OCI-LY3 (cell line): Measurements from ENCODE around the gene TMBIM6.

ENCODE experiments used
- H2AFZ ChIP-seq: fragments of 200-600, 300-600 bp; shearing (Covaris generic); 2 replicates; pipeline ENCODE4 v1.6.0; 2014; ENCODE audit warnings: antibody characterized with exemption, low read depth, low read length
- H3K27ac ChIP-seq: fragments of 200-600, 300-600 bp; sonication (generic); 2 replicates; pipeline ENCODE4 v1.5.1; 2014; ENCODE audit warnings: mild to moderate bottlenecking, low read length, moderate library complexity, mixed read lengths
- H3K27me3 ChIP-seq: fragments of 200-600, 300-600 bp; sonication (generic); 2 replicates; pipeline ENCODE4 v1.6.1; 2014; ENCODE audit warnings: low read depth, low read length, mixed read lengths
- H3K36me3 ChIP-seq: fragments of 200-600, 300-600 bp; sonication (generic); replicated peaks from 2 replicates; pipeline ENCODE3; 2014; ENCODE audit warnings: low read depth, low read length, mixed read lengths
- H3K4me1 ChIP-seq: fragments of 300-600, 200-600 bp; sonication (generic); 2 replicates; pipeline ENCODE4 v1.6.1; 2014; ENCODE audit warnings: low read length, mixed read lengths
- H3K4me2 ChIP-seq: fragments of 200-600, 300-600 bp; sonication (generic); 2 replicates; pipeline ENCODE4 v1.6.1; 2014; ENCODE audit warnings: low read length, mixed read lengths
- H3K4me3 ChIP-seq: fragments of 300-600, 200-600 bp; sonication (generic); 2 replicates; pipeline ENCODE4 v1.5.1; 2014; ENCODE audit warnings: antibody characterized with exemption, mild to moderate bottlenecking, low read length, moderate library complexity
- H3K79me2 ChIP-seq: fragments of 300-600, 200-600 bp; shearing (Covaris generic); 2 replicates; pipeline ENCODE4 v1.6.1; 2014; ENCODE audit warnings: mild to moderate bottlenecking, low read length, mixed read lengths
- H3K9ac ChIP-seq: fragments of 300-600, 200-600 bp; shearing (Covaris generic); 2 replicates; pipeline ENCODE4 v1.6.0; 2014; ENCODE audit warnings: mild to moderate bottlenecking, low read length, moderate library complexity
- H3K9me3 ChIP-seq: fragments of 200-600, 300-600 bp; shearing (Covaris generic); 2 replicates; pipeline ENCODE4 v1.6.1; 2014; ENCODE audit warnings: low read length, mixed read lengths; ENCODE audit not compliant: insufficient read depth
- H4K20me1 ChIP-seq: fragments of 200-600, 300-600 bp; sonication (generic); 2 replicates; pipeline ENCODE4 v1.6.1; 2016; ENCODE audit warnings: low read length, mixed read lengths; ENCODE audit not compliant: insufficient read depth
- CTCF ChIP-seq: fragments of 200-600, 300-600 bp; sonication (generic); IDR thresholded peaks from 2 replicates; pipeline ENCODE4 v1.5.1; 2014; ENCODE audit warnings: antibody characterized with exemption, low read length, low read depth
- EZH2phosphoT487 ChIP-seq: fragments of 200-600 bp; shearing (Covaris generic); IDR thresholded peaks from 2 replicates; pipeline ENCODE4 v1.6.1; 2018; ENCODE audit warnings: antibody characterized with exemption, mixed run types, low read depth

Gene TMBIM6

DNA sequence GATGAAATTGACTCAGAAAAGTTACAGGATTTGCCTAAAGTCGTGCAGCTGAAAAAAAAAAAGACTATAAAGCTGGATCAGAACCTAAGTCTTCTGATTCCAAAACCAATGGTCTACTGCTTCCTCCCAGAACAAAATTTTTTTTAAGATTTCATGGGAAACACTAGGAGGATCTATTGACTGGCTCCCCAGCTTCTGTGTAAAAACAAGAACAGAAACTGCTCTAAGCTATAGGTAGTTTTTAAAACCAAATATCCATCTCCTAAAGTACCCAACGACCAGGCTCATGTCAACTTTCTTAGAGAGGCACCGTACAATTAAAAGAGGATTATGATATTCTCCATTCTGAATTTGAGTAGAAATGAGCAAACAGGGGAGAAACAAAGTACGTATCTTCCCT, 43.5 kb upstream of the TMBIM6 start:
- TF ChIP-seq EZH2phosphoT487 (no peak), CTCF (no peak)
- peaks cover 64% of the 10 kb centered on the region for H3K4me1 ChIP-seq
- H3K79me2 ChIP-seq = peaks cover 97% of the 10 kb centered on the region

DNA sequence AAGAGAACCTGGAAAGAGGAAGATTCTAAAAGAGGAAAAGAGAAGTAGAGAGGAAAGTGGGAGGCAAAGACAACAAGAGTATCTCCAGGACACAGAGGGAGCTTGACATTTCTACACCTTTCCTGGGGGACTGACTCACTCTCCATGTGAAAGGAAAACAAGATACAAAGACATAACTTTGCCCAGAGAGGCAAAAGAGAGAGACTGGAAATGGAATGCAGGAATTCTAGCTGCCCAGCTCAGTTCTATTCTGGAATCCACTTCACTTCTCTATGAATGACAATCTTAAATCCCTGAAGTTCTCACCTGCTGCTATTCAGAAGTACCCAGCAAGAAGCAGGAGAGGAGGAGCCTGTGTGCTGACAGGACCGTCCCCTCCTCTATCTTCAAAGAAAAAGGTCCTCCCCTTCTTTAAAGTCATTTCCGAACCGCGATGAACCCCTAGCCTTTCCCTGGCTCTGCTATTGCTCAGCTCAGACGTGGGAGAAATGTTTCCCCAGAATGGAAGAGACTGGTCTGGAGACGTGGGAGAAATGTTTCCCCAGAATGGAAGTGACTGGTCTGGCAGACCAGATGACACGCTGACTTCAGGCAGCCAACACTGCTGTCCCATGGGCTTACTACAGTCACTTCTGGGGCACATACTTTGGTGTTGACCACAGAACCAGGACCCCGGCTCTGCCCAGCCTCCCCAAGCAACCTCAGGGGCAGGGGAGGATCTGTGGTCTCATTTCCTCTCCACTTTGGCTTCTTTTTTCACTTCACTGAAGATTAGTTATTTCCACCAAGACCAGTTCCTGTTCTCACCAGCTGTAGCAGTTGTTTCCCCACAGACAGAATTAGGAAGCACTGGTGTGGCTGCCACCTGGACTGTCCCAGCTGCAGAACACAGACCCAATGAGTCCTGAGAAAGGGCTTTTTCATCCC, 42.5 kb upstream of the TMBIM6 start:
- H3K9ac ChIP-seq = peak overlapping the region; percentile 81
- no peaks in the 10 kb centered on the region for H3K9me3 ChIP-seq
- H3K4me3 ChIP-seq = peak overlapping the region; percentile 69
- H3K36me3 ChIP-seq = peaks cover 16% of the 10 kb centered on the region
- H4K20me1 ChIP-seq = peaks cover 32% of the 10 kb centered on the region
- H3K4me2 ChIP-seq = peak overlapping the region; percentile 86
- no peaks in the 10 kb centered on the region for H3K27me3 ChIP-seq
- peaks cover 75% of the 10 kb centered on the region for H3K4me1 ChIP-seq
- H3K79me2 ChIP-seq = peaks cover 99% of the 10 kb centered on the region
- TF ChIP-seq EZH2phosphoT487 = no peak
- no peak for TF ChIP-seq CTCF
- H3K27ac ChIP-seq = peak overlapping the region; percentile 97
- no peak overlapping the region for H2AFZ ChIP-seq

More for the DNA sequence above, 43.5 kb upstream of the TMBIM6 start:
- Histone ChIP-seq H3K4me3 (peak overlapping the region; percentile 69), H3K27ac (peak overlapping the region; percentile 97), H3K27me3 (no peaks in the 10 kb centered on the region), H2AFZ (no peak overlapping the region), H3K9ac (peak overlapping the region; percentile 81), H3K4me2 (peak overlapping the region; percentile 86), H4K20me1 (peaks cover 32% of the 10 kb centered on the region), H3K9me3 (no peaks in the 10 kb centered on the region), H3K36me3 (peaks cover 16% of the 10 kb centered on the region)

- Histone ChIP-seq H3K4me2 (peak overlapping the region; percentile 95), H3K27ac (peak overlapping the region; percentile 95), H3K79me2 (peaks cover 99% of the 10 kb centered on the region), H3K36me3 (peaks cover 17% of the 10 kb centered on the region), H3K4me3 (peak overlapping the region; percentile 93), H3K27me3 (no peaks in the 10 kb centered on the region), H4K20me1 (peaks cover 16% of the 10 kb centered on the region), H3K9ac (peak overlapping the region; percentile 93; the same call in 1 of the 2 replicates), H2AFZ (no peak overlapping the region), H3K9me3 (no peaks in the 10 kb centered on the region), H3K4me1 (peaks cover 82% of the 10 kb centered on the region)
- no peak for TF ChIP-seq CTCF
- no peak for TF ChIP-seq EZH2phosphoT487
Observed at GRCh38 chr12:49702009-49702408, 39.3 kb upstream of the TMBIM6 start.

- peaks cover 11% of the 10 kb centered on the region; the same call in 1 of the 2 replicates for H4K20me1 ChIP-seq
- H3K36me3 ChIP-seq = peaks cover 17% of the 10 kb centered on the region
- H3K27ac ChIP-seq = peak overlapping the region; percentile 95
- no peaks in the 10 kb centered on the region for H3K27me3 ChIP-seq
- H3K4me2 ChIP-seq = peak overlapping the region; percentile 95
- peaks cover 94% of the 10 kb centered on the region for H3K79me2 ChIP-seq
- TF ChIP-seq CTCF = no peak
- no peak for TF ChIP-seq EZH2phosphoT487
- H3K9ac ChIP-seq = peak overlapping the region; percentile 93
- H3K4me1 ChIP-seq = peaks cover 75% of the 10 kb centered on the region
- no peak overlapping the region for H2AFZ ChIP-seq
- H3K4me3 ChIP-seq = peak overlapping the region; percentile 93
- no peaks in the 10 kb centered on the region for H3K9me3 ChIP-seq
Observed at GRCh38 chr12:49702676-49703215, 38.6 kb upstream of the TMBIM6 start.
